Measurements from ENCODE around the gene GOLM1. TPM values are rescaled to one million over a fixed set of nuclear protein-coding genes. Genes with fewer than 3 reads are reported as not detected.

GOLM1 gene
- total RNA-seq, 1 experiment from 2014 or later = 71.6 TPM

DNA sequence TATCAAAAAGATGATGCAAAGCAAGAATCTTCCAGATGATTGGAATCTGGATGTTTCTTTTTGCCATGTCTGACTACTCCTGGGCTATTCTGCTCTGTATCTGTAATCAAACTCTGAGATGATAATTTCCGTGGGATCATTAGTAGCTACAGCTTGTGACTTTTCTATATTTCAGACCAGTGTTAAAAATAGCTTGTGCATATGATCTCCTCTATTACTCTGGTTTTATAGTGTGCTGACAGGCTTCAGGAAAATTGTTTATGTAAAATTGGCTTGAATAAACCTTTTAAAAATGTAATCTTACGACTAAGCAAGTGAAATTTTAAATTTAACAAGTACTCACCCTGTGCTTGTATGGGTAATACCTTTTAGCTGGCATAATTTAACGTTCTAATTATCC lies 118.0 kb downstream of the GOLM1 start:
- Histone ChIP-seq H3K56ac (ENCODE audit: insufficient read length, low read depth, low read length) (no peak overlapping the region), H3K9me3 (ENCODE audit: control insufficient read depth, low read depth, low read length) (no peaks in the 10 kb centered on the region), H3K27ac (ENCODE audit: insufficient read length, low read depth, low read length) (no peak overlapping the region), H3K18ac (ENCODE audit: insufficient read length, low read depth, low read length) (no peak overlapping the region), H3K27me3 (ENCODE audit: insufficient read depth, low read length) (no peaks in the 10 kb centered on the region), H2BK15ac (ENCODE audit: low read depth, low read length) (no peak overlapping the region), H2BK12ac (ENCODE audit: insufficient read length, low read depth, low read length) (no peak overlapping the region), H2AK5ac (ENCODE audit: insufficient read length, low read length) (no peak overlapping the region), H4K5ac (ENCODE audit: insufficient read length, low read depth, low read length) (no peak overlapping the region), H3K79me1 (ENCODE audit: insufficient read depth, low read depth, low read length, poor library complexity, severe bottlenecking) (peaks cover 2% of the 10 kb centered on the region), H3K4ac (ENCODE audit: low read depth, low read length) (no peak overlapping the region), H3K4me1 (ENCODE audit: insufficient read depth, low read length) (no peaks in the 10 kb centered on the region), H4K20me1 (ENCODE audit: control insufficient read depth, insufficient read depth, insufficient read length) (no peaks in the 10 kb centered on the region), H3T11ph (ENCODE audit: low read length) (no peak overlapping the region), H2AFZ (ENCODE audit: low read length) (no peak overlapping the region), H3K9ac (ENCODE audit: extremely low read depth, insufficient read length, low read length) (no peak overlapping the region), H3K79me2 (ENCODE audit: insufficient read depth, low read length) (no peaks in the 10 kb centered on the region), H3K4me2 (ENCODE audit: insufficient read depth, insufficient read length, low read length) (no peak overlapping the region), H3K23me2 (ENCODE audit: insufficient read length, low read depth, low read length, poor library complexity, severe bottlenecking) (no peaks in the 10 kb centered on the region), H4K8ac (replicated peaks; ENCODE audit: insufficient read length, low read depth, low read length) (no peak overlapping the region), H2BK120ac (ENCODE audit: low read depth, low read length, poor library complexity, severe bottlenecking) (no peak overlapping the region), H4K91ac (ENCODE audit: insufficient read length, low read depth, low read length) (no peak overlapping the region), H2BK5ac (ENCODE audit: insufficient read length, low read length) (no peak overlapping the region), H3K14ac (ENCODE audit: insufficient read depth, low read length) (no peak overlapping the region), H3K23ac (ENCODE audit: insufficient read length, low read depth, low read length) (no peak overlapping the region), H2BK20ac (ENCODE audit: low read depth, low read length, poor library complexity, severe bottlenecking) (no peak overlapping the region)
- Mint-ChIP-seq H3K36me3 (ENCODE audit: insufficient read depth in 1 of 3, low read depth in 3 of 3) (peaks cover 20 to 79% (median 64%) of the 10 kb centered on the region in 3 experiments; a peak in 6 of 7 replicates), H3K27me3 (ENCODE audit: low read depth) (no peaks in the 10 kb centered on the region), H3K4me1 (no peaks in the 10 kb centered on the region), H3K4me3 (no peak overlapping the region), H3K27ac (no peak overlapping the region), H3K9me3 (no peaks in the 10 kb centered on the region)
- DNase-seq = no peak
- WGBS (ENCODE audit: extremely low coverage, insufficient read length, low lambda C conversion rate) = no CpG with 5 or more reads among the region's 3 CpGs
- TF ChIP-seq, protein P1, sequence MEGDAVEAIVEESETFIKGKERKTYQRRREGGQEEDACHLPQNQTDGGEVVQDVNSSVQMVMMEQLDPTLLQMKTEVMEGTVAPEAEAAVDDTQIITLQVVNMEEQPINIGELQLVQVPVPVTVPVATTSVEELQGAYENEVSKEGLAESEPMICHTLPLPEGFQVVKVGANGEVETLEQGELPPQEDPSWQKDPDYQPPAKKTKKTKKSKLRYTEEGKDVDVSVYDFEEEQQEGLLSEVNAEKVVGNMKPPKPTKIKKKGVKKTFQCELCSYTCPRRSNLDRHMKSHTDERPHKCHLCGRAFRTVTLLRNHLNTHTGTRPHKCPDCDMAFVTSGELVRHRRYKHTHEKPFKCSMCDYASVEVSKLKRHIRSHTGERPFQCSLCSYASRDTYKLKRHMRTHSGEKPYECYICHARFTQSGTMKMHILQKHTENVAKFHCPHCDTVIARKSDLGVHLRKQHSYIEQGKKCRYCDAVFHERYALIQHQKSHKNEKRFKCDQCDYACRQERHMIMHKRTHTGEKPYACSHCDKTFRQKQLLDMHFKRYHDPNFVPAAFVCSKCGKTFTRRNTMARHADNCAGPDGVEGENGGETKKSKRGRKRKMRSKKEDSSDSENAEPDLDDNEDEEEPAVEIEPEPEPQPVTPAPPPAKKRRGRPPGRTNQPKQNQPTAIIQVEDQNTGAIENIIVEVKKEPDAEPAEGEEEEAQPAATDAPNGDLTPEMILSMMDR (conservative IDR thresholded peaks at IDR 0.05) = no peak

Data from H9 (cell line).